Head of caudate nucleus (tissue), 42 donors: ENCODE results near the gene DAAM2.

Experiments
- DNase-seq, 42 donors: peaks; one replicate each; pipeline versions ENCODE4 v3.0.0 to v3.0.0-alpha.2; 2020 to 2021; ENCODE audit warnings: mixed read lengths in 7 of 42
- intact Hi-C: fragments of 100-400 bp; cut with DNase I; formaldehyde crosslinking; loops from one replicate; pipeline ENCODE4 v1.15.0; 2022

DAAM2 gene

DNA sequence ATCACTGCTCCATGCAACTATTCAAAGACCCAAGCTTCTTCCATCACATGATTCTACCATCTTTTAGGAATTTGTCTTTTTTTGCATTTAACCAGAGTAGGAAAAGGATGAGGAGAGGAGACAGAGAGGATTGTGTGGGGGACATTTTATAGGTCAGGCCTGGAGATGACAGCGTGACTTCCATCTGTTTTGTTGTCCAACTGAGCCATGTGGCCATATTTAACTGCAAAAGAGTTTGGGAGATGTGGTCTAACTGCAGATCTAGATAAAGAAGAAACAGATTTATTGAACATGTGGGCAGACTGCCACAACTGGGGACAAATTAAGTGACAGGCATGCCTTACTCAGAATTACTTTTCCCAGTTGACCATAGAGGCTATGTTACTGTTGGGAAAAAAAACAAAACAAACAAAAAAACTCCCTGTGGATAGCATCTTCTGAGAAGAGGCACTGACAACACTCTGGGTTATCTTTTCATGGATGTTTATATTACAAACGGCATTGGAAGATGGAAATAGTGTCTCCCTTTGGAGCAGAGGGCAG, 161.0 kb downstream of the DAAM2 start:
- intact Hi-C loops, result no loop called here
- no peak for DNase-seq
